ENCODE data around the gene FFAR3.

The FFAR3 gene

DNA sequence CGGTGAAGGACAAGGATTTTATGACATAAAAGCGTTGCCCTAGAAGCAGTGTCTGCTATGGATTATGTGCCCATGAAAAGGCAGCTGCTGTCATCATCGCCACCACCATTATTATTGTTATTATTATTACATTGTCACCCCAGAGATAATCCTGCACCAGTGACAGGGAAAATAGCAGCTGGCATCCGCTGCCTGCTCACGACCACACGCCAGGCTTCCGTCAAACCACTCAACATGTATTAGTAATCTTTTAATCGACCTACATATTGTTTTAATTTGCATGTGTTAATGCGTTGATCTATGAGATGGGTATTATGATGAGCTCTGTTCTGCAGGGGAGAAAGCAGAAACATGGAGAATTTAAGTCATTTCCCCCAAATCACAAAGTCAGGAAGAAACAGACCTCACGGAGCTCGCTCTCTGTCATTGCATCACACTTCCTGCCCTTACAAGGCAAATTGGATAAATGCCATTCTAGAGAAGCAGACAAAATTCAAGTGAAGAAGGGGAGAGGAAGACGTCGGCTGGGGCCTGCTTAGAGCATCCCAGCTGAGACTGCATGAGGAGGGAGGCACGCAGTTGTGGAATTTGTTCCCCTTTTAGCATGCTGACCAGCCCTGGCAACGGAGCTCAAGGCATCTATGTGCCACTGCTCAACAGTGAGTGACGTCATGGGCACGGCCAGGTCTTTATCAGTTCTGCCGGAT, at the start of gene FFAR3:
TSS of gene FFAR3 (plus strand) at position 594 of the 707 bp plus-strand sequence. CDS start 431 bp downstream, outside the sequence.
- Histone ChIP-seq H3K9me3 (ENCODE audit: control insufficient read depth in 1 of 2, low read length in 2 of 2) (no peaks in the 10 kb centered on the region), H3K27ac (ENCODE audit: low read length) (no peak within 1 kb of the TSS), H3K4me1 (ENCODE audit: control insufficient read depth in 1 of 2, insufficient read depth in 2 of 2, low read length in 2 of 2) (no peaks in the 10 kb centered on the region), H3K4me3 (ENCODE audit: low read depth in 1 of 2, low read length in 2 of 2) (no peak within 1 kb of the TSS), H3K36me3 (ENCODE audit: control insufficient read depth in 1 of 2, insufficient read depth in 2 of 2, low read length in 2 of 2) (no peaks in the 10 kb centered on the region), H3K27me3 (ENCODE audit: low read depth, low read length) (no peaks in the 10 kb centered on the region)

GRCh38 chr19:35308910-35309309, 49.4 kb upstream of the FFAR3 start:
- no peaks in the 10 kb centered on the region for H3K27me3 ChIP-seq (ENCODE audit: low read depth, low read length)
- no peaks in the 10 kb centered on the region for H3K4me1 ChIP-seq (ENCODE audit: control insufficient read depth in 1 of 2, insufficient read depth in 2 of 2, low read length in 2 of 2)
- no peak overlapping the region for H3K4me3 ChIP-seq (ENCODE audit: low read depth in 1 of 2, low read length in 2 of 2)
- H3K27ac ChIP-seq (ENCODE audit: low read length) = no peak overlapping the region
- no peaks in the 10 kb centered on the region for H3K36me3 ChIP-seq (ENCODE audit: control insufficient read depth in 1 of 2, insufficient read depth in 2 of 2, low read length in 2 of 2)
- H3K9me3 ChIP-seq (ENCODE audit: control insufficient read depth in 1 of 2, low read length in 2 of 2) = no peaks in the 10 kb centered on the region

- no peaks in the 10 kb centered on the region for H3K9me3 ChIP-seq (ENCODE audit: control insufficient read depth in 1 of 2, low read length in 2 of 2)
- no peak overlapping the region for H3K4me3 ChIP-seq (ENCODE audit: low read depth in 1 of 2, low read length in 2 of 2)
- H3K27ac ChIP-seq (ENCODE audit: low read length) = no peak overlapping the region
- H3K27me3 ChIP-seq (ENCODE audit: low read depth, low read length) = no peaks in the 10 kb centered on the region
- no peaks in the 10 kb centered on the region for H3K36me3 ChIP-seq (ENCODE audit: control insufficient read depth in 1 of 2, insufficient read depth in 2 of 2, low read length in 2 of 2)
- H3K4me1 ChIP-seq (ENCODE audit: control insufficient read depth in 1 of 2, insufficient read depth in 2 of 2, low read length in 2 of 2) = no peaks in the 10 kb centered on the region
Observed at GRCh38 chr19:35309481-35310279, 48.6 kb upstream of the FFAR3 start.

- H3K4me3 ChIP-seq (ENCODE audit: low read depth in 1 of 2, low read length in 2 of 2) = no peak overlapping the region
- no peaks in the 10 kb centered on the region for H3K9me3 ChIP-seq (ENCODE audit: control insufficient read depth in 1 of 2, low read length in 2 of 2)
- no peaks in the 10 kb centered on the region for H3K27me3 ChIP-seq (ENCODE audit: low read depth, low read length)
- H3K36me3 ChIP-seq (ENCODE audit: control insufficient read depth in 1 of 2, insufficient read depth in 2 of 2, low read length in 2 of 2) = no peaks in the 10 kb centered on the region
- no peaks in the 10 kb centered on the region for H3K4me1 ChIP-seq (ENCODE audit: control insufficient read depth in 1 of 2, insufficient read depth in 2 of 2, low read length in 2 of 2)
- no peak overlapping the region for H3K27ac ChIP-seq (ENCODE audit: low read length)
Observed at GRCh38 chr19:35310331-35310730, 47.9 kb upstream of the FFAR3 start.

- H3K27me3 ChIP-seq (ENCODE audit: low read depth, low read length) = no peaks in the 10 kb centered on the region
- H3K4me3 ChIP-seq (ENCODE audit: low read depth in 1 of 2, low read length in 2 of 2) = no peak overlapping the region
- H3K27ac ChIP-seq (ENCODE audit: low read length) = no peak overlapping the region
- no peaks in the 10 kb centered on the region for H3K9me3 ChIP-seq (ENCODE audit: control insufficient read depth in 1 of 2, low read length in 2 of 2)
- H3K4me1 ChIP-seq (ENCODE audit: control insufficient read depth in 1 of 2, insufficient read depth in 2 of 2, low read length in 2 of 2) = no peaks in the 10 kb centered on the region
- H3K36me3 ChIP-seq (ENCODE audit: control insufficient read depth in 1 of 2, insufficient read depth in 2 of 2, low read length in 2 of 2) = no peaks in the 10 kb centered on the region
Observed at GRCh38 chr19:35310811-35311465, 47.3 kb upstream of the FFAR3 start.

DNA sequence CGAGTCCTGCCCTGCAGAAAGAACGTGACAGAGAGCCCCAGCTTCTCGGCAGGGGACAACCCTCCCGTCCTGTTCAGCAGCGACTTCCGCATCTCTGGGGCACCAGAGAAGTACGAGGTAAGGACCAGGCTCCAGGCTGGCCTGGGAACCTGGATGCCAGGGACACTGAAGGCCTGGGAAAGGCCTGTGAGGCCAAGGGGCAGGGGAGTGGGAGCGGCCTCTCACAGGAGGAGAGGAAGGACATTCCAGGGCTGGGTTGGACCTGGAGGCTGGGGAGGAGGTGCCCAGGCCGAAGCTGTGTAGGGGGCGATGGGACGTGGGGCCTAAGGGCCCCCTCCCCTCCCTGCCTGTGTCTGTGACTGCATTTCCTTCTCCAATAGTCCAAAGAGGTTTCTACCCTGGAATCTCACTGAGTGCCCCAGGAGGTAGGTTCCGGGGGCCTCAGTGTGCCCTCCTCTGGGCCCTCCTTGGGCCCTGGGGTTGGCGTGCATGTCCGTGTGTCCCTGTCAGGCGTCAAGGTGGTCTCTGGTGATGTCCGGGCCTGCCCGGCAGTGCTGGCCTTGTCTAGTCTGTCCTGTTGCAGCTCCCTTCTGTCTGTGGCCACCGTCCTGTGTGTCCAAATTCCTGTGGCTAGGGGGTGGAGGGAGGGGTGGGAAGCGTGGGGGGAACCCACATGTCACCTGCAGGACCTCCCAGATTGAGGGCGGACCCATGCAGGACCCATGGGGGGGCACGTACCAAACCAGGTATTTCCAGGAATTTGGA, 46.2 kb upstream of the FFAR3 start:
- H3K4me1 ChIP-seq (ENCODE audit: control insufficient read depth in 1 of 2, insufficient read depth in 2 of 2, low read length in 2 of 2) = no peaks in the 10 kb centered on the region
- H3K27ac ChIP-seq (ENCODE audit: low read length) = no peak overlapping the region
- no peaks in the 10 kb centered on the region for H3K9me3 ChIP-seq (ENCODE audit: control insufficient read depth in 1 of 2, low read length in 2 of 2)
- no peaks in the 10 kb centered on the region for H3K36me3 ChIP-seq (ENCODE audit: control insufficient read depth in 1 of 2, insufficient read depth in 2 of 2, low read length in 2 of 2)
- no peak overlapping the region for H3K4me3 ChIP-seq (ENCODE audit: low read depth in 1 of 2, low read length in 2 of 2)
- no peaks in the 10 kb centered on the region for H3K27me3 ChIP-seq (ENCODE audit: low read depth, low read length)

GRCh38 chr19:35313587-35313986, 44.7 kb upstream of the FFAR3 start:
- no peaks in the 10 kb centered on the region for H3K36me3 ChIP-seq (ENCODE audit: control insufficient read depth in 1 of 2, insufficient read depth in 2 of 2, low read length in 2 of 2)
- H3K27me3 ChIP-seq (ENCODE audit: low read depth, low read length) = no peaks in the 10 kb centered on the region
- no peak overlapping the region for H3K4me3 ChIP-seq (ENCODE audit: low read depth in 1 of 2, low read length in 2 of 2)
- H3K27ac ChIP-seq (ENCODE audit: low read length) = no peak overlapping the region
- no peaks in the 10 kb centered on the region for H3K9me3 ChIP-seq (ENCODE audit: control insufficient read depth in 1 of 2, low read length in 2 of 2)
- H3K4me1 ChIP-seq (ENCODE audit: control insufficient read depth in 1 of 2, insufficient read depth in 2 of 2, low read length in 2 of 2) = no peaks in the 10 kb centered on the region

- Histone ChIP-seq H3K27me3 (ENCODE audit: low read depth, low read length) (no peaks in the 10 kb centered on the region), H3K27ac (ENCODE audit: low read length) (no peak overlapping the region), H3K4me3 (ENCODE audit: low read depth in 1 of 2, low read length in 2 of 2) (no peak overlapping the region), H3K4me1 (ENCODE audit: control insufficient read depth in 1 of 2, insufficient read depth in 2 of 2, low read length in 2 of 2) (no peaks in the 10 kb centered on the region), H3K36me3 (ENCODE audit: control insufficient read depth in 1 of 2, insufficient read depth in 2 of 2, low read length in 2 of 2) (no peaks in the 10 kb centered on the region), H3K9me3 (ENCODE audit: control insufficient read depth in 1 of 2, low read length in 2 of 2) (no peaks in the 10 kb centered on the region)
Observed at GRCh38 chr19:35314031-35314430, 44.2 kb upstream of the FFAR3 start.

GRCh38 chr19:35314858-35315470, 43.3 kb upstream of the FFAR3 start:
- Histone ChIP-seq H3K36me3 (ENCODE audit: control insufficient read depth in 1 of 2, insufficient read depth in 2 of 2, low read length in 2 of 2) (no peaks in the 10 kb centered on the region), H3K4me3 (ENCODE audit: low read depth in 1 of 2, low read length in 2 of 2) (no peak overlapping the region), H3K9me3 (ENCODE audit: control insufficient read depth in 1 of 2, low read length in 2 of 2) (no peaks in the 10 kb centered on the region), H3K4me1 (ENCODE audit: control insufficient read depth in 1 of 2, insufficient read depth in 2 of 2, low read length in 2 of 2) (no peaks in the 10 kb centered on the region), H3K27me3 (ENCODE audit: low read depth, low read length) (no peaks in the 10 kb centered on the region), H3K27ac (ENCODE audit: low read length) (no peak overlapping the region)

- Histone ChIP-seq H3K9me3 (ENCODE audit: control insufficient read depth in 1 of 2, low read length in 2 of 2) (no peaks in the 10 kb centered on the region), H3K27ac (ENCODE audit: low read length) (no peak overlapping the region), H3K27me3 (ENCODE audit: low read depth, low read length) (no peaks in the 10 kb centered on the region), H3K4me1 (ENCODE audit: control insufficient read depth in 1 of 2, insufficient read depth in 2 of 2, low read length in 2 of 2) (no peaks in the 10 kb centered on the region), H3K36me3 (ENCODE audit: control insufficient read depth in 1 of 2, insufficient read depth in 2 of 2, low read length in 2 of 2) (no peaks in the 10 kb centered on the region), H3K4me3 (ENCODE audit: low read depth in 1 of 2, low read length in 2 of 2) (no peak overlapping the region)
Observed at GRCh38 chr19:35315883-35316282, 42.4 kb upstream of the FFAR3 start.

All from muscle layer of duodenum (tissue), 2 donors.